AG04450 (cell line): ENCODE data around the gene HIPK1. TPM values are rescaled to one million over a fixed set of nuclear protein-coding genes. Genes with fewer than 3 reads are reported as not detected.

Experiments
- CTCF ChIA-PET: fragments of 300-600, 350-600 bp; formaldehyde crosslinking; extraction: SDS; loops from one replicate; lab custom pipeline; 2022; ENCODE audit warnings: antibody characterized with exemption, inconsistent platforms; lab: Charles Lee
- POLR2A ChIA-PET: fragments of 350-600 bp; formaldehyde crosslinking; extraction: SDS; loops from one replicate; lab custom pipeline; 2021; ENCODE audit warnings: antibody characterized with exemption, inconsistent platforms; lab: Yijun Ruan, JAX
- DNase-seq: peaks from one replicate; pipeline ENCODE4 v3.0.0-alpha.2; 2011; ENCODE audit warnings: low read depth, low spot score
- H3K27ac ChIP-seq: one replicate; pipeline ENCODE4 v1.5.1; 2012; ENCODE audit warnings: low read depth, low read length, control low read depth
- H3K27me3 ChIP-seq: one replicate; pipeline ENCODE4 v1.6.0; 2012; ENCODE audit warnings: low read length; ENCODE audit not compliant: control insufficient read depth, insufficient read depth
- H3K4me3 ChIP-seq: 2 replicates; pipeline ENCODE4 v1.5.1; 2011; ENCODE audit warnings: mild to moderate bottlenecking, low read depth, low read length, control low read depth
- H3K9me3 ChIP-seq: 2 replicates; pipeline ENCODE4 v1.5.1; 2012; ENCODE audit warnings: low read length; ENCODE audit not compliant: control insufficient read depth, insufficient read depth
- CTCF ChIP-seq: IDR thresholded peaks from 2 replicates; pipeline ENCODE4 v1.5.1; 2011; ENCODE audit warnings: low read depth, low read length, control low read depth, inconsistent platforms
- polyA plus RNA-seq: library from polyadenylated mRNA; depleted of rRNA; stranded (reverse); fragments of >200 nt; gene quantifications from 2 replicates; pipeline ENCODE4 v1.2.3, GENCODE V29; 2011

Gene HIPK1
- polyA plus RNA-seq, 1 experiment = 28.4 TPM

- TF ChIP-seq CTCF = no peak
- ChIA-PET CTCF (interaction anchor here (2.4 to 2.7 kb wide), 2 partner anchors 30 to 275 kb away, joined by 13 to 17 read pairs; partner anchors contain the start of gene OLFML3), POLR2A (no interaction called here)
- H3K4me3 ChIP-seq = no peak overlapping the region
- peaks cover 4% of the 10 kb centered on the region for H3K27me3 ChIP-seq
- no peak overlapping the region for H3K27ac ChIP-seq
- DNase-seq = no peak
- no peaks in the 10 kb centered on the region for H3K9me3 ChIP-seq
Measured at GRCh38 chr1:114008480-114008941, 79.4 kb downstream of the HIPK1 start.

- Histone ChIP-seq H3K4me3 (no peak overlapping the region), H3K27ac (no peak overlapping the region), H3K9me3 (no peaks in the 10 kb centered on the region), H3K27me3 (peaks cover 4% of the 10 kb centered on the region)
- POLR2A ChIA-PET = no interaction called here
- CTCF ChIA-PET = interaction anchor here (2.4 to 2.7 kb wide), 2 partner anchors 31 to 274 kb away, joined by 13 to 17 read pairs; partner anchors contain the start of gene OLFML3
- no peak for DNase-seq
- no peak for TF ChIP-seq CTCF
Measured at GRCh38 chr1:114008993-114009392, 79.9 kb downstream of the HIPK1 start.

- CTCF ChIA-PET = interaction anchor here (2.4 to 2.7 kb wide), 2 partner anchors 31 to 274 kb away, joined by 13 to 17 read pairs; partner anchors contain the start of gene OLFML3
- POLR2A ChIA-PET = interaction anchor here (0.7 kb wide), 1 partner anchor 30 kb away, joined by 3 read pairs; the partner anchor contains the start of gene OLFML3
- H3K27me3 ChIP-seq = peaks cover 4% of the 10 kb centered on the region
- no peak overlapping the region for H3K4me3 ChIP-seq
- H3K27ac ChIP-seq = no peak overlapping the region
- no peaks in the 10 kb centered on the region for H3K9me3 ChIP-seq
- no peak for DNase-seq
- TF ChIP-seq CTCF = no peak
Measured at GRCh38 chr1:114009393-114009792, 80.3 kb downstream of the HIPK1 start.

GRCh38 chr1:114010433-114011184 is 81.5 kb downstream of the HIPK1 start:
- Histone ChIP-seq H3K27me3 (no peaks in the 10 kb centered on the region), H3K9me3 (no peaks in the 10 kb centered on the region), H3K27ac (no peak overlapping the region), H3K4me3 (no peak overlapping the region)
- no peak for DNase-seq
- no peak for TF ChIP-seq CTCF
- ChIA-PET POLR2A (interaction anchor here (0.6 kb wide), 1 partner anchor 114 kb away, joined by 3 read pairs; no protein-coding TSS in a partner anchor), CTCF (interaction anchor here (0.5 to 2.7 kb wide), 4 partner anchors 13 to 272 kb away, joined by 3 to 17 read pairs (median 8); partner anchors contain the start of gene OLFML3)

- POLR2A ChIA-PET = interaction anchor here (0.9 kb wide), 1 partner anchor 14 kb away, joined by 3 read pairs; no protein-coding TSS in a partner anchor
- no peak for TF ChIP-seq CTCF
- Histone ChIP-seq H3K27me3 (no peaks in the 10 kb centered on the region), H3K27ac (no peak overlapping the region), H3K4me3 (no peak overlapping the region), H3K9me3 (no peaks in the 10 kb centered on the region)
- DNase-seq = no peak
- CTCF ChIA-PET = no interaction called here
Measured at GRCh38 chr1:114011796-114012195, 82.7 kb downstream of the HIPK1 start.
